IPS-11a (cell line): ENCODE data around the gene PAX7.
A peak's percentile ranks its signal among the peaks of the same experiment; 100 is the strongest.
"Not testable (repeated sequence)": the region's sequence is repeated elsewhere in the genome, so short reads cannot be mapped to it uniquely, and the experiment has no call there.

Experiments used
- H3K4me3 ChIP-seq: one replicate; pipeline ENCODE4 v1.5.1; 2013; ENCODE audit warnings: low read depth, low read length, control low read depth

Gene PAX7

GRCh38 chr1:18748435-18748834, 117.8 kb downstream of the PAX7 start:
- no peak overlapping the region for H3K4me3 ChIP-seq

DNA sequence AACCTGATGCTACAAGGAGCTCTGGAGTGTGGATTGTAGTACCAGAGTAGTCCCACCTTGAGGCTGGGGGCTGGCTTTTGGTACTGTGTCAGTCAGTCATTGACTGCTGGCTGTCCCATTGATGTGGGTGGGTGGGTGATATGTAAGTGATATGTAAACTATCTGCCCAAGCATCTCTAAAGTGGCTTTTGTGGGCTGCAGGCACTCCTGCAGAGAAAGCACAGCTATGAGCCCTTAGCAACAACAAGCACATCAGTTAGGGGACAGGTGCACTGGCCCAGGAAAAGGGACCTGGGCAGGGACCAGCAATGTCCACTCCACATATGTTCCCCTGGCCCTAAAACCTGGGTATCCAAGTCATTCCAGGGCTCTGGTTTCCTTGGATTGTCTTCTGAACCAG, 118.9 kb downstream of the PAX7 start:
- H3K4me3 ChIP-seq = no peak overlapping the region

GRCh38 chr1:18750600-18750999, 120.0 kb downstream of the PAX7 start:
- H3K4me3 ChIP-seq = no peak overlapping the region

GRCh38 chr1:18751425-18751824, 120.8 kb downstream of the PAX7 start:
- H3K4me3 ChIP-seq = no peak overlapping the region

- H3K4me3 ChIP-seq = no peak overlapping the region
Observed at GRCh38 chr1:18752409-18752808, 121.8 kb downstream of the PAX7 start.

- no peak overlapping the region for H3K4me3 ChIP-seq
Observed at GRCh38 chr1:18760156-18760555, 129.5 kb downstream of the PAX7 start.

GRCh38 chr1:18761948-18762840, 131.5 kb downstream of the PAX7 start:
- H3K4me3 ChIP-seq = no peak overlapping the region

DNA sequence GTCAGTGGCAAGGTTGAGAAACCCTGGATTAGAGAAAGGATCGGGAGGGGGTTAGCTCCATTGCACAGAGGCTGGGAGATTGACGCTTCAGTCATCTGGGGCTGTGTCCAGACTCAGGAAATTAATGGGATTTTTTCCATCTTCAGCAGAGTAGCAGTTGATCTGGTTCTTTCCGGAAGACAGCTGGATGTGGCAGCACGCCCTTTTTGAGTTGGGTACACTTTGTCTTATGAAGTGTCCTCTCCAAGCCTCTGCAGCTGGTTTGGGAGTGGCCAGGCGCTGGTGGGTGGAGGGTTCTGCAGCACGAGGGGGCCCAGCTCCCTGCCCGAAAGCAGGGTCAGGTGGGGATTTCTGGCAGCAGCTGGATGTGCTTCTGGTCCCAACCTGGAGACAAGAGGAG, 133.7 kb downstream of the PAX7 start:
- no peak overlapping the region for H3K4me3 ChIP-seq

- H3K4me3 ChIP-seq = no peak overlapping the region
Observed at GRCh38 chr1:18765725-18766124, 135.1 kb downstream of the PAX7 start.

DNA sequence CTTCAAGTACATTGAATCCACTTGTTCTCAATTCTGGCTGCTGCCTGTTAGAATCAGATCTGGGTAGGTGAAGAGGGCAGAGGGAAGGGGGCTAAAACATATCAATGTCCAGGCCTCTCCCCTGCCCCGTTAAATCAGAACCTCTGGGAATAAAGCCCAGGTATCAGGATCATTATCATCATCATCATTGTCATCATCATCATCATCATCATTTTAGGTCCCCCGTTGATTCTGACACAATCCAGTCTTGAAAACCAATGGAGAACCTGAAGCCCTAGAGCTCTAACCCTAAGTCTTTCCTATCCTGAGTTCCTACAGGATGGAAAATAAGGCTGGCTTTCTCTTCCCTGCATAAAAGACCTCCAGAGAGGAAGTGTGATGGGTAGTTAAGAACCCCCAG, 135.7 kb downstream of the PAX7 start:
- no peak overlapping the region for H3K4me3 ChIP-seq

DNA sequence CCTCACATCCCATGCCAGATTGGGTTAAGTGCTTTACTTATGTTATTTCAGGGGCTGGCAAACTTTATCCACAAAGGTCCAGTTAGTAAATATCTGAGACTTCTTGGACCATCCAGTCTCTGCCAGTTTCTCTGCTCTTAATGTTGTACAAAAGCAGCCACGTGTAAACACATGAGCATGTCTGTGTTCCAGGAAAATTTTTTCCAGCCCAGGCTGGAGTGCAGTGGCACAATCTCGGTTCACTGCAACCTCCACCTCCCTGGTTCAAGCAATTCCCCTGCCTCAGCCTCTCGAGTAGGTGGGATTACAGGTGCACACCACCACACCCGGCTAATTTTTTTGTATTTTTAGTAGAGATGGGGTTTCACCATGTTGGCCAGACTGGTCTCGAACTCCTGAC, 136.9 kb downstream of the PAX7 start:
- H3K4me3 ChIP-seq = not testable (repeated sequence)

DNA sequence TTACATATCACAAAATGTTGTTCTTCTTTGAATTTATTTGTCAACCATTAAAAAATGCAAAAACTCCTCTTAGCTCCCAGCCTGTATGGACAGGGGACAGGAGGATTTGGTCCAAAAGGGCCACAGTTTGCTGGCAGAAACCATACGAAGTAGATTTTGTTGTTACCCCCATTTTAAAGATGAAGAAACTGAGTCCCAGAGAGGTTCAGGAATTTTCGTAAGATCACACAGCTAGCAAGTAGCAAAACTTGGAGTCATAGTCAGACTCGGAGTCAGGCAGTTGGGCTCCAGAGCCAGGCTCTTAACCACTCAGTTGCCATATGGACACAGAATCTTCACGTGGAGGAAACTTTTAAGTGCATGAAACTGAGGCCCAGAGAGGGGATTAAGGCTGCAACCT, 137.4 kb downstream of the PAX7 start:
- no peak overlapping the region for H3K4me3 ChIP-seq

- no peak overlapping the region for H3K4me3 ChIP-seq
Observed at GRCh38 chr1:18769140-18769539, 138.5 kb downstream of the PAX7 start.

- no peak overlapping the region for H3K4me3 ChIP-seq
Observed at GRCh38 chr1:18770799-18771198, 140.2 kb downstream of the PAX7 start.

DNA sequence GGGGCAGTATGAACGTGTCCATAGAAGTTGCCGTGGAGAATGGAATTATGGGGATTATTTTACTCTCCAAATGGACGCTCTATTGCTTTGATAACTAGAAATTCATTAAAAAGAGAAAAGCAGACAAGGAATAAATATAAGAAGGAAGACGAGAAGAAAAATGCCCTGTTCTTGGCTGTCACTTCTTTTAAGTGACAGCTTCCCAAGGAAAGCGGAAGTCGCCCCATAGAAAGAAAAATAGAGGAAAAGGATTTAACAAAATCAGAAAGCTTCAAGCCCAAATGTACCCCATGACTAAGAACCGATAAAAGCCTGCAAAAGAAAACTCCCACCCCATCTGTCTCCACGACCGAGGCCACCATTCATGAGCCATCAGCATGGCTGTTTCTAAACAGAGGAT, 143.1 kb downstream of the PAX7 start:
- no peak overlapping the region for H3K4me3 ChIP-seq

GRCh38 chr1:18775341-18775740, 144.7 kb downstream of the PAX7 start:
- H3K4me3 ChIP-seq = no peak overlapping the region

- no peak overlapping the region for H3K4me3 ChIP-seq
Observed at GRCh38 chr1:18776777-18777176, 146.1 kb downstream of the PAX7 start.

- H3K4me3 ChIP-seq = no peak overlapping the region
Observed at GRCh38 chr1:18778437-18778836, 147.8 kb downstream of the PAX7 start.

GRCh38 chr1:18781031-18781430, 150.4 kb downstream of the PAX7 start:
- H3K4me3 ChIP-seq = no peak overlapping the region

DNA sequence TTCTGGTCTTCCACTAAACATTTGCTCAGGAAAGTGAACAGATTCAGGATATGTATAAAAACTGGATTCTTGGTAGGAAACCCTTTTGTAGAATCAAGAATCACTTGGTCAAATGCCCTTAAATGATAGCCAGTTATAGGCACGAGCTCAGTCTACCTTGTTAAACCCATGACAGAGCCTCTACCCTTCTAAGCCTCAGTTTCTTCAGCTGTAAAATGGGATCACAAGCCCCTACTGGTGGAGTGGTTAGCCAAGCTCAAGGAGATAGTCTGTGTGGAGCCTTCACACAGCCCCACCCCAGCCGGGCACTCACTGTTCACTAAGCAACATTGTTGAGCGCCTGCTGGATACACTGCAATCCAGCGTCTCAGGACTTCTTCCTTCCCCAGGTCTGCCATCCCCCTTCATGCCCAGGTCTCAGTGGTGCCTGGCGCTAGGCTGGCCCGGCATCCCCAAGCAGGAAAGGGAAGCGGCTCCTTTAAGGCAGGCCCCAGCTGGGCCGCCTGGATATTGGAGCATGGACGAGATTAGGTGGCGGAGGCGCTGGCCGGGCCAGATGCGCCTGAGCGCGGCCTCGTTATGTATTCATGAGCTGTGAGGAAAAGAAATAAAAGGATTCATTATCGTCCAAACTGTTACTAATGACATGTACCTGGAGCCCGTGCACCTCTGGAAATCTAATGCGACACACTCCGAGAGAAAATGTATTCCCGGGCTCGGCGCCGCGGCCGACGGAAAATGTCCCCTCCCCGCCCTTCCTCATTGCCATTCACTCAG, 153.2 kb downstream of the PAX7 start:
- peak overlapping the region; percentile 22 for H3K4me3 ChIP-seq

DNA sequence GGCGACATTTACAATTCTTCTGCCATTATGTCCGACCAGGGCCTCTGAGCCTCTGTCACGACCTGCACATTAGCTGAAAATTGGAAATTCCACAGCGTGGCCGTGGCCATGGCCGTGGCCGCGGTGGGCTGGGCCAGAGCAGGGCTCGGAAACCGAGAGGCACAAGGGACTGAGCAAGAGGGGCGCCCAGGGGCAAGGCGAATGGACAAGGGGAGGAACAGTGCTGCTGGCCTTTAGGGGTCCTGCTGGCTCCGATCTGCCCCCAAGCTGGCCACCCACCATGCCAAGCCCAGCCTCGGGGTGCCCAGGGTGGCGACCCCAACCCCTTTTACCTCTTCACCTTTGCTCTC, 153.8 kb downstream of the PAX7 start:
- H3K4me3 ChIP-seq = no peak overlapping the region

DNA sequence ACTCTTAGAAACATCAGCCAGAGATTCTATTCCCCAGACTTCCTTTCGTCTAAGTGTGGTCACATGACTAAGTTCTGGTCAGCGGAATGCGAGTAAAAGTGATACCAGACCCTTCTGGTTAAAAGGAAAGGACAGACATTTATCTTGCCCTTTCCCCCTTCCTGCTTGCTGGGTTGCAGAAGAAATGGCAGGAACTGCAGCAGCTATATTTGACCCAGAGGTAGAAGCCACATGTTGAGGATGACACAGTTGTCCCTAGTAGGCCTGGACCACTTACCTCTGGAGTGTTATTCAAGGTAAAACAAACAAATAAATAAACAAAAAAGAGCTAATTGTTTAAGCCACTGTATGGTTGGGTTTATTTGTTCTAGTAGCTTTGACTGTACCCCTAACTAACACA, 155.5 kb downstream of the PAX7 start:
- no peak overlapping the region for H3K4me3 ChIP-seq
